ENCODE results near the gene CCDC187. TPM values are rescaled to one million over a fixed set of nuclear protein-coding genes. Genes with fewer than 3 reads are reported as not detected.

The CCDC187 gene
- total RNA-seq, 1 donor from 2014 or later: 6.6 TPM

DNA sequence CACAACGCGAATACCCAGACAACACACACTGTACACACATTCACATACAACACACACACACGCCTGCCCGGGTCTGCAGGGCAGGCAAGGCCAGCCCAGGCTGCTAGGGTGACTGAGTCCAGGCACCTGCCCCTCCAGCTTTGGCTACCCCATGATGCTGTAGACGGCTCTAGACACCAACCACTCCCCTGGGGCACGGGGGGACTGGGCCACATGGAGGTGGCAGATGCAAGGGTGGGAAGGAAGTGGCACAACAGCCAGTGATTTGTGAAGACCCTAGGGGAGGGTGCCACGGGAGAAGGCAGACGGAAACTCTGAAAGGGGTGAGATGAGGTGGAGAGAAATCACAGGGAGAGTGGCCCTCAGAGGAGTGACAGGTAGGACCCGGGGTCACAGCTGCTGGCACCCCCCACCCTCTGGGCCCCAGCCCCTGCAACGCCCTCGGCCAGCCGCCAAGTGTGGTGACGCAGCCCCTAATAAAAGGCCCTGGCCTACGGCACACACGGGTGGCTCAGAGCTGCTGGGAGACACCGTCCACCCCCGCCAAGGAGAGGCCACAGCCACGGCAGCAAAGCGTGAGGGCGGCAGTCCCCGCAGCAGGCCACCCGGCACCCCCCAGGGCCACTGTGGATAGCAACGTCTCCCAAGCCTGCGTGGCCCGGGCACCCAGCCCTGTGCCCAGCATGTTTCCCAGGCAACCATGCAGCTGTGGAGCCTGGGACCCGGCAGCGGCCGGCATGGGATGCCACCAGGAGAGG lies 6.6 kb upstream of the CCDC187 start:
- no peak overlapping the region for H3K27ac ChIP-seq
- H3K36me3 ChIP-seq: no peaks in the 10 kb centered on the region
- ATAC-seq (no peak), DNase-seq (no peak)
- peaks cover 8% of the 10 kb centered on the region for H3K9me3 ChIP-seq
- TF ChIP-seq, protein P1, sequence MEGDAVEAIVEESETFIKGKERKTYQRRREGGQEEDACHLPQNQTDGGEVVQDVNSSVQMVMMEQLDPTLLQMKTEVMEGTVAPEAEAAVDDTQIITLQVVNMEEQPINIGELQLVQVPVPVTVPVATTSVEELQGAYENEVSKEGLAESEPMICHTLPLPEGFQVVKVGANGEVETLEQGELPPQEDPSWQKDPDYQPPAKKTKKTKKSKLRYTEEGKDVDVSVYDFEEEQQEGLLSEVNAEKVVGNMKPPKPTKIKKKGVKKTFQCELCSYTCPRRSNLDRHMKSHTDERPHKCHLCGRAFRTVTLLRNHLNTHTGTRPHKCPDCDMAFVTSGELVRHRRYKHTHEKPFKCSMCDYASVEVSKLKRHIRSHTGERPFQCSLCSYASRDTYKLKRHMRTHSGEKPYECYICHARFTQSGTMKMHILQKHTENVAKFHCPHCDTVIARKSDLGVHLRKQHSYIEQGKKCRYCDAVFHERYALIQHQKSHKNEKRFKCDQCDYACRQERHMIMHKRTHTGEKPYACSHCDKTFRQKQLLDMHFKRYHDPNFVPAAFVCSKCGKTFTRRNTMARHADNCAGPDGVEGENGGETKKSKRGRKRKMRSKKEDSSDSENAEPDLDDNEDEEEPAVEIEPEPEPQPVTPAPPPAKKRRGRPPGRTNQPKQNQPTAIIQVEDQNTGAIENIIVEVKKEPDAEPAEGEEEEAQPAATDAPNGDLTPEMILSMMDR (IDR thresholded peaks at IDR 0.05): no peak
- H3K27me3 ChIP-seq (ENCODE audit: low read depth): peaks cover 20% of the 10 kb centered on the region
- H3K4me3 ChIP-seq: no peak overlapping the region
- intact Hi-C loops (cut with DNase I): no loop called here
- no peaks in the 10 kb centered on the region for H3K4me1 ChIP-seq

DNA sequence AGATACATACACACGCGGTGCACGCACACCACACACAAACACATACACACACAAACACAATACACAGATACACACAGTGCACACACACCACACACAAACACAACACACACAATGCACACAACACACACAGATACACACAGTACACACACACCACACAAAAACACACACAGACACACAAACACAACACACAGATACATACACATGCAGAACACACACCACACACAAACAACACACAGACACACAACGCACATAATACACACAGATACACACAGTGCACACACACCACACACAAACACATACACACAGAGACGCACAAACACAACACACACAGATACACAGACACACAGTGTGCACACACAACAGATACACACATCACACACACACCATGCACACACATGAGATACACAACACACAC lies 5.9 kb upstream of the CCDC187 start:
- no peaks in the 10 kb centered on the region for H3K4me1 ChIP-seq
- intact Hi-C loops (cut with DNase I): no loop called here
- H3K27ac ChIP-seq: no peak overlapping the region
- peaks cover 26% of the 10 kb centered on the region for H3K27me3 ChIP-seq (ENCODE audit: low read depth)
- H3K36me3 ChIP-seq: no peaks in the 10 kb centered on the region
- no peak overlapping the region for H3K4me3 ChIP-seq
- DNase-seq: no peak
- TF ChIP-seq, protein P1 (IDR thresholded peaks at IDR 0.05): no peak
- H3K9me3 ChIP-seq: peaks cover 4% of the 10 kb centered on the region
- no peak for ATAC-seq

DNA sequence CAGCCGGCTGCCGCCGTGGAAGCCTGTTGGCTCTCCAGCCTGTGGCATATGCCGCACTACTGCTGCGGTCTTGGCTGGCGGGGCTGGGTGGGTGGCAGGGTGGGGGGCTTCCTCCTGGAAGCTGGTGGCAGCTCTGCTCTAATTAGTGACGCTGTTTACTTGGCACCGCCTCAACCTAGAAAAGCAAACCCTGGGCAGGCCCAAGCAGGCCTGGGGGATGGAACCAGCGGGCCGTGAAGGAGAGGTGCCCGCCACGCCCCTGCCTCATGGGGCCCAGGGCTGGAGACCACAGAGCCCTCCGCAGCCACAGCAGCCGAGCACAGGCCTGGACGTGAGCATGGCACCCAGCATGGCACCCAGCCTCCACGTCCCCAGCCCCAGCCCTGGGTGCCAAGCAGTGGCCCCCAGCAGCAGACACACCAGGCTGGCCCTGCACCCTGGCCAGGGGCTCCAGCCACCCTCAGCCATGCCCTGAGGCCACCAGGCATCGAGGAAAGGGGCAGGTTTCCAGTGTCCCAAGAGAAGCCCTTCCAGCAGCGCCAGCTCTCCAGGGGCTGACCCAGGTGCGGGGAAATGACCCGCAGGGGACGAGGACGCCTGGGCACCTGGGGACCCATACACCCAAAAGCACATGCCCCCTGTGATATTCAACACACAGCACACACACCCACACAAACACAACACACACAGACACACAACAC lies 5.4 kb upstream of the CCDC187 start:
- ATAC-seq (no peak), DNase-seq (no peak)
- H3K27me3 ChIP-seq (ENCODE audit: low read depth): peaks cover 27% of the 10 kb centered on the region
- H3K36me3 ChIP-seq: no peaks in the 10 kb centered on the region
- TF ChIP-seq, protein P1 (IDR thresholded peaks at IDR 0.05): no peak
- H3K4me1 ChIP-seq: no peaks in the 10 kb centered on the region
- intact Hi-C loops (cut with DNase I): no loop called here
- H3K4me3 ChIP-seq: no peak overlapping the region
- H3K9me3 ChIP-seq: no peaks in the 10 kb centered on the region
- no peak overlapping the region for H3K27ac ChIP-seq

DNA sequence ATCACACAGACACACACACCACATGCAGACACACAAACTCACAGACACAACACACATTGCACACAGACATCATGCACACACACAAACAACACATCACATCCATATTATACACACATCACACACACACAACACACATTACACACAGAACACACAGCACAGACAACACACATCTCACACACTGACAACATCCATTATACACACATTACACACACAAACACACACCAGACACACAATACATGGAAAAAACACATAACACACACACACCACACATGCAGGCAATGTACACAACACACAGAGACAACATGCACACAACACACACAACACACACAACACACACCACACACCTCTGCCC lies 4.8 kb upstream of the CCDC187 start:
- ATAC-seq: no peak
- no peak overlapping the region for H3K4me3 ChIP-seq
- H3K4me1 ChIP-seq: no peaks in the 10 kb centered on the region
- H3K27me3 ChIP-seq (ENCODE audit: low read depth): peaks cover 27% of the 10 kb centered on the region
- TF ChIP-seq, protein P1 (IDR thresholded peaks at IDR 0.05): no peak
- H3K27ac ChIP-seq: no peak overlapping the region
- H3K36me3 ChIP-seq: no peaks in the 10 kb centered on the region
- no peaks in the 10 kb centered on the region for H3K9me3 ChIP-seq
- intact Hi-C loops (cut with DNase I): no loop called here
- DNase-seq: no peak

DNA sequence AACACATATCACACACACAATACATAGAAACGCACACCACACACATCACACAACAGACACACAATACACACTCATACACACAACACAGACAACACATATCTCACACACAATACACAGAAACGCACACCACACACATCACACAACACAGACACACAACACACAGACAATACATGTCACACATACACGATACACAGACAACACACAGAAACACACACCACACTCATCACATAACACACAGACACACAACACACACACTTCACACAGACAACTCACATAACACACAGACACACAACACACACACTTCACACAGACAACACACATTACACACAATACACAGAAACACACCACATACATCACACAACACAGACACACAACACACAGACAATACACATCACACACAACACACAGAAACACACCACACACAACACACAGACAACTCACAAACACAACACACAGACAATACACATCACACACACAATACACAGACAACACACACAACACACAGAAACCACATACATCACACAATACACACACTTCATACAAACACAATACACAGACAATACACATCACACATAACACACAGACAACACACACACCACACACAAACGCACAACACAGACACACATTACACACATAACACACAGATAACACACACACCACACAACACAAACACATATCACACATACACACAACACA lies 4.3 kb upstream of the CCDC187 start:
- peaks cover 27% of the 10 kb centered on the region for H3K27me3 ChIP-seq (ENCODE audit: low read depth)
- intact Hi-C loops (cut with DNase I): no loop called here

More for the DNA sequence above, 4.3 kb upstream of the CCDC187 start:
- H3K36me3 ChIP-seq: no peaks in the 10 kb centered on the region
- no peaks in the 10 kb centered on the region for H3K9me3 ChIP-seq
- no peaks in the 10 kb centered on the region for H3K4me1 ChIP-seq
- TF ChIP-seq, protein P1 (IDR thresholded peaks at IDR 0.05): no peak
- DNase-seq (no peak), ATAC-seq (no peak)
- H3K27ac ChIP-seq: no peak overlapping the region
- no peak overlapping the region for H3K4me3 ChIP-seq

Measured in lower lobe of right lung (tissue), 2 donors.